Measurements from ENCODE around the gene PHF21A.

- no peak for TF ChIP-seq CTCF (IDR thresholded peaks at IDR 0.05; ENCODE audit: low read length)
- TF ChIP-seq EZH2 (IDR thresholded peaks at IDR 0.05; ENCODE audit: borderline replicate concordance, low read length) = no peak
These were observed 214.2 kb downstream of the PHF21A start, which contains the start of gene FREY1 for GRCh38 chr11:45906965-45907611.

Measured in OCI-LY1 (cell line).